GM12873 (cell line): ENCODE data around the gene PSORS1C1.

Experiments
- CTCF ChIP-seq: IDR thresholded peaks from 2 replicates; pipeline ENCODE4 v1.5.1; 2012; ENCODE audit warnings: low read depth, mild to moderate bottlenecking, moderate library complexity, low read length, control low read depth; ENCODE audit not compliant: insufficient read depth; ENCODE audit errors: missing control alignments

The PSORS1C1 gene

DNA sequence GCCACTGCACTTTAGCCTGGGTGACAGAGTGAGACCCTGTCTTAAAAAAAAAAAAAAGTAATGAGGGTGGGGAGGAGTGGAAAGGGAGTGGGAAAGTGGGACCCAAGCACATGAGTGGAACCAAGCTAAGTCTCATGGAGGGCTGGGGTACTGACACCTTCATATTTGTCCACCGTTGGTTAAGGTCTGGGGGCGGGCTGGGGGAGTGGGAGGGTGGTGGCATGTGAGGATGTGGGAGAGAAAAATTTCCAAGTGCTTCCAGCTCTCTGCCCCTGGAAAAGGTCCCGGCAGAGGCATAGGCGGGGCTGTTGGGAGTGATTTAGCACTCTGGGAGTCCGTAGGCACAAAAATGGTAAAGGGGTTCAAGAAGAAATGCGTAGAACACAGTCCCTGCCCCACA, 18.2 kb downstream of the PSORS1C1 start:
- no peak for TF ChIP-seq CTCF

DNA sequence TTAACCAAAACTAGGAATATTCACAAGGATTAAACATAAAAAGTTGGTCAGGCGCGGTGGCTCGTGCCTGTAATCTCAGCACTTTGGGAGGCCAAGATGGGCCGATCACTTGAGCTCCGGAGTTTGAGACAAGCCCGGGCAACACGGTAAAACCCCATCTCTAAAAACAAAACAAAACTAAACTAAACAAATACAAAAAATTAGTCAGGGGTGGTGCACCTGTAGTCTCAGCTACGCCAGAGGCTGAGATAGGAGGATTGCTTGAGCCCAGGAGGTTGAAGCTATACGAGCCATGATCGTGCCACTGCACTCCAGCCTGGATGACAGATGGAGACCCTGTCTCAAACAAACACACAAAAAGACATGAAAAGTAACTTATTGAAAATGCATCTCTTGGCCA, 21.1 kb downstream of the PSORS1C1 start:
- TF ChIP-seq CTCF, result no peak

DNA sequence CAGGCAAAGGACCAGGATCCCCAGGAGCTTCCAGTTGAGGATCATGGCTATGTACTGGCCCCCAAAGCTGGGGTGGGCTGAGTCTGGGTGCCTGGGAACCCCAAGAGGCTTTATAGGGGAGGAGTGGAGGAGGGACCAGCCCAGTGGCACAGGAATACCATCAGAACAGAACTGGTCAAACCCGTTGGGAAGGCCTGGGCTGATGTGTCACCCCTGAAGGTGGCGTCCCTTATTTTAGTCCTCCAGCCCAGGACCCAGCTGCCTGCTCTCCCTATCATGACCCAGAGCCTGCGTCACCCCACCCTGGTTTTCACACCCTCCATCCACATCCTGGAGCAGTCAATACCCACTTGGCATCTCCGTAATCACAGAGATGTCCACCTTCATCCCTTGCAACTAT, 24.4 kb downstream of the PSORS1C1 start, which contains the start of gene PSORS1C2:
TSS of gene PSORS1C2 (minus strand) at position 85 of the 400 bp plus-strand sequence. CDS start at position 45, 40 bp downstream.
- TF ChIP-seq CTCF, result no peak

- TF ChIP-seq CTCF, result no peak
These were observed 25.0 kb downstream of the PSORS1C1 start for GRCh38 chr6:31139599-31139998.

DNA sequence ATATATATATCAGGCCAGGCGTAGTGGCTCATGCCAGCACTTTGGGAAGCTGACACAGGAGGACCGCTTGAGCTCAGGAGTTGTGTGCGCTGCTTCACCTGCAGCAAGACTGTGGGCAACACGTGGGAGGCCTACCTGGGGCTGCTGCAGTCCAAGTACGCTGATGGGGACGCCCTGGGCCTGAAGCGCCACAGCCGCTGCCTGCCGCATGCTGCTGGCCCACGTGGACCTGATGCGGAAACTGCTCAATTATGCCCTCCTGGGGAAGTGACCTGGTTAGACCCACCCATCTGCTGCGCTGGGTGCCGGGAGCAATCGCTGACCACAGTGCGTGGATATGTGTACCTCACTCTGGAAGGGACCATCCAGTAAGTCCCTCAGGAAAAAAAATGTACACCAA, 26.0 kb downstream of the PSORS1C1 start:
- no peak for TF ChIP-seq CTCF

GRCh38 chr6:31142361-31142761, 27.8 kb downstream of the PSORS1C1 start:
- TF ChIP-seq CTCF, result no peak

- no peak for TF ChIP-seq CTCF
These were observed 28.5 kb downstream of the PSORS1C1 start for GRCh38 chr6:31143148-31143547.
